Ascending aorta (tissue), 2 donors: Measurements from ENCODE around the gene SH3RF1. TPM values are rescaled to one million over a fixed set of nuclear protein-coding genes. Genes with fewer than 3 reads are reported as not detected.

Experiments
- DNase-seq, 2 donors: peaks; one replicate each; pipeline ENCODE4 v3.0.0-alpha.2; 2019; ENCODE audit warnings: low spot score in 2 of 2
- H3K27ac ChIP-seq, 2 donors: fragments of 200-600 bp; sonication (generic); one replicate each; pipeline ENCODE4 v1.5.1; 2016 to 2017; ENCODE audit warnings: mild to moderate bottlenecking in 1 of 2
- H3K27me3 ChIP-seq: fragments of 200-600 bp; sonication (generic); one replicate; pipeline ENCODE4 v1.5.1; 2017
- H3K36me3 ChIP-seq, 2 donors: fragments of 200-600 bp; sonication (generic); one replicate each; pipeline ENCODE4 v1.5.1; 2016
- H3K4me1 ChIP-seq, 2 donors: fragments of 200-600 bp; sonication (generic); one replicate each; pipeline ENCODE4 v1.5.1; 2016 to 2017; ENCODE audit warnings: mild to moderate bottlenecking in 1 of 2
- H3K4me3 ChIP-seq, 2 donors: fragments of 200-600 bp; sonication (generic); one replicate each; pipeline ENCODE4 v1.5.1; 2016 to 2017; ENCODE audit warnings: mild to moderate bottlenecking in 1 of 2
- H3K9me3 ChIP-seq, 2 donors: fragments of 200-600 bp; sonication (generic); one replicate each; pipeline ENCODE4 v1.5.1; 2016
- CTCF ChIP-seq, 3 experiments: fragments of 200-600 bp in 2 of 3; fragments of 450-650 bp in 1 of 3; sonication (generic) in 2 of 3; IDR thresholded peaks; one replicate each; pipeline ENCODE4 v1.5.1; 2016 to 2019; ENCODE audit warnings: antibody characterized with exemption in 3 of 3, mild to moderate bottlenecking in 1 of 3, moderate library complexity in 1 of 3
- intact Hi-C: fragments of 100-400 bp; cut with DNase I; formaldehyde crosslinking; loops from one replicate; pipeline ENCODE4 v1.15.1; 2023
- total RNA-seq: library from RNA; depleted of rRNA; stranded (reverse); fragments of >200 nt; gene quantifications from one replicate; pipeline ENCODE4 v1.1.0, GENCODE V29; 2016

SH3RF1 gene
- total RNA-seq, 1 donor from 2014 or later: 27.6 TPM

- no peaks in the 10 kb centered on the region for H3K36me3 ChIP-seq
- no peaks in the 10 kb centered on the region for H3K4me1 ChIP-seq
- no peaks in the 10 kb centered on the region for H3K9me3 ChIP-seq
- H3K27ac ChIP-seq: no peak overlapping the region
- H3K4me3 ChIP-seq: no peak overlapping the region
- intact Hi-C loops: no loop called here
- no peak for TF ChIP-seq CTCF (IDR thresholded peaks at IDR 0.05)
- no peak for DNase-seq
- H3K27me3 ChIP-seq: no peaks in the 10 kb centered on the region
Measured at GRCh38 chr4:169147191-169147590, 123.6 kb downstream of the SH3RF1 start.

GRCh38 chr4:169144061-169144600, 126.6 kb downstream of the SH3RF1 start:
- intact Hi-C loops: no loop called here
- Histone ChIP-seq H3K9me3 (no peaks in the 10 kb centered on the region), H3K4me1 (no peaks in the 10 kb centered on the region), H3K27ac (no peak overlapping the region), H3K27me3 (no peaks in the 10 kb centered on the region), H3K36me3 (no peaks in the 10 kb centered on the region), H3K4me3 (no peak overlapping the region)
- DNase-seq: no peak
- TF ChIP-seq CTCF (IDR thresholded peaks at IDR 0.05): no peak

GRCh38 chr4:169143335-169143734, 127.4 kb downstream of the SH3RF1 start:
- TF ChIP-seq CTCF (IDR thresholded peaks at IDR 0.05): no peak
- Histone ChIP-seq H3K4me1 (no peaks in the 10 kb centered on the region), H3K27ac (no peak overlapping the region), H3K27me3 (no peaks in the 10 kb centered on the region), H3K9me3 (no peaks in the 10 kb centered on the region), H3K36me3 (no peaks in the 10 kb centered on the region), H3K4me3 (no peak overlapping the region)
- DNase-seq: no peak
- intact Hi-C loops: no loop called here

GRCh38 chr4:169142906-169143305, 127.8 kb downstream of the SH3RF1 start:
- TF ChIP-seq CTCF (IDR thresholded peaks at IDR 0.05): no peak
- Histone ChIP-seq H3K4me3 (no peak overlapping the region), H3K9me3 (no peaks in the 10 kb centered on the region), H3K4me1 (no peaks in the 10 kb centered on the region), H3K27me3 (no peaks in the 10 kb centered on the region), H3K27ac (no peak overlapping the region), H3K36me3 (no peaks in the 10 kb centered on the region)
- DNase-seq: no peak
- intact Hi-C loops: no loop called here

- Histone ChIP-seq H3K4me1 (peaks cover 0 to under 1% of the 10 kb centered on the region in 2 donors), H3K9me3 (no peaks in the 10 kb centered on the region), H3K27ac (no peak overlapping the region), H3K36me3 (no peaks in the 10 kb centered on the region), H3K4me3 (no peak overlapping the region), H3K27me3 (no peaks in the 10 kb centered on the region)
- TF ChIP-seq CTCF (IDR thresholded peaks at IDR 0.05): no peak
- DNase-seq: no peak
- intact Hi-C loops: no loop called here
Measured at GRCh38 chr4:169142391-169142790, 128.4 kb downstream of the SH3RF1 start.

GRCh38 chr4:169139021-169139420, 131.7 kb downstream of the SH3RF1 start:
- no peak overlapping the region for H3K4me3 ChIP-seq
- H3K27me3 ChIP-seq: no peaks in the 10 kb centered on the region
- H3K27ac ChIP-seq: no peak overlapping the region
- peaks cover 2 to 28% of the 10 kb centered on the region in 2 donors for H3K4me1 ChIP-seq
- H3K36me3 ChIP-seq: no peaks in the 10 kb centered on the region
- intact Hi-C loops: no loop called here
- no peaks in the 10 kb centered on the region for H3K9me3 ChIP-seq
- no peak for DNase-seq
- TF ChIP-seq CTCF (IDR thresholded peaks at IDR 0.05): no peak
